SKM-1 treated with dmso at 0.1 percent for 144 hours (cell line): ENCODE data around the gene GLI1.
"Not testable (repeated sequence)": the region's sequence is repeated elsewhere in the genome, so short reads cannot be mapped to it uniquely, and the experiment has no call there.

Source experiments
- DNase-seq: peaks from one replicate; lab custom pipeline; 2025; ENCODE audit not compliant: unreplicated experiment; lab: John Stamatoyannopoulos, UW

Gene GLI1

GRCh38 chr12:57496822-57497221 is 37.2 kb downstream of the GLI1 start:
- DNase-seq = no peak

- DNase-seq = no peak
These were observed 37.9 kb downstream of the GLI1 start for GRCh38 chr12:57497223-57498131.

- no peak for DNase-seq
These were observed 38.5 kb downstream of the GLI1 start for GRCh38 chr12:57498132-57498502.

- DNase-seq = no peak
These were observed 39.0 kb downstream of the GLI1 start for GRCh38 chr12:57498571-57498970.

- no peak for DNase-seq
These were observed 40.6 kb downstream of the GLI1 start for GRCh38 chr12:57500213-57500612.

- DNase-seq = not testable (repeated sequence)
These were observed 42.9 kb downstream of the GLI1 start for GRCh38 chr12:57502311-57502969.

GRCh38 chr12:57506541-57506940 is 47.0 kb downstream of the GLI1 start:
- not testable (repeated sequence) for DNase-seq

GRCh38 chr12:57507796-57508195 is 48.2 kb downstream of the GLI1 start:
- not testable (repeated sequence) for DNase-seq

GRCh38 chr12:57511161-57511560 is 51.6 kb downstream of the GLI1 start:
- no peak for DNase-seq

- no peak for DNase-seq
These were observed 52.2 kb downstream of the GLI1 start for GRCh38 chr12:57511588-57512325.

- DNase-seq = no peak
These were observed 53.1 kb downstream of the GLI1 start for GRCh38 chr12:57512665-57513064.

GRCh38 chr12:57513266-57513665 is 53.7 kb downstream of the GLI1 start:
- no peak for DNase-seq

GRCh38 chr12:57513677-57514076 is 54.1 kb downstream of the GLI1 start:
- not testable (repeated sequence) for DNase-seq

GRCh38 chr12:57514246-57514645 is 54.7 kb downstream of the GLI1 start:
- not testable (repeated sequence) for DNase-seq

- no peak for DNase-seq
These were observed 55.3 kb downstream of the GLI1 start for GRCh38 chr12:57514720-57515407.

- DNase-seq = no peak
These were observed 55.9 kb downstream of the GLI1 start for GRCh38 chr12:57515408-57515933.

GRCh38 chr12:57515934-57516541 is 56.5 kb downstream of the GLI1 start:
- no peak for DNase-seq

- no peak for DNase-seq
These were observed 57.1 kb downstream of the GLI1 start for GRCh38 chr12:57516617-57517153.

GRCh38 chr12:57517187-57517586 is 57.6 kb downstream of the GLI1 start:
- DNase-seq = no peak

GRCh38 chr12:57517718-57518117 is 58.1 kb downstream of the GLI1 start:
- DNase-seq = not testable (repeated sequence)
